ENCODE data around the gene NCAPG2.

The NCAPG2 gene

GRCh38 chr7:158727690-158728089 lies 23.1 kb upstream of the NCAPG2 start:
- peaks cover 14% of the 10 kb centered on the region; the same call in 1 of the 2 replicates for H3K36me3 ChIP-seq (ENCODE audit: insufficient read depth, low read length)
- no peak overlapping the region for H2AFZ ChIP-seq (ENCODE audit: low read length)
- H3F3A ChIP-seq (ENCODE audit: low read depth), result peaks cover 2% of the 10 kb centered on the region; the same call in 1 of the 2 replicates
- H3K4me2 ChIP-seq (ENCODE audit: low read depth, low read length, poor library complexity, severe bottlenecking), result no peak overlapping the region
- no peaks in the 10 kb centered on the region for H4K20me1 ChIP-seq (ENCODE audit: insufficient read depth, low read length, poor library complexity, severe bottlenecking)
- no peaks in the 10 kb centered on the region for H3K79me2 ChIP-seq (ENCODE audit: insufficient read depth, low read length)
- H3K9me2 ChIP-seq (replicated peaks; ENCODE audit: low read depth, low read length), result no peaks in the 10 kb centered on the region
- no peaks in the 10 kb centered on the region for H3K27me3 ChIP-seq (ENCODE audit: insufficient read depth, low read length, poor library complexity, severe bottlenecking)
- H3K4me1 ChIP-seq (ENCODE audit: insufficient read depth, low read length, poor library complexity, severe bottlenecking), result no peaks in the 10 kb centered on the region
- no peaks in the 10 kb centered on the region for H3K9me3 ChIP-seq (ENCODE audit: insufficient read depth, low read depth, low read length)
- no peak overlapping the region for H3K4me3 ChIP-seq (ENCODE audit: low read length, poor library complexity, severe bottlenecking)
- no peak for TF ChIP-seq EZH2phosphoT487 (IDR thresholded peaks at IDR 0.05; ENCODE audit: borderline replicate concordance)
- TF ChIP-seq, protein P1, sequence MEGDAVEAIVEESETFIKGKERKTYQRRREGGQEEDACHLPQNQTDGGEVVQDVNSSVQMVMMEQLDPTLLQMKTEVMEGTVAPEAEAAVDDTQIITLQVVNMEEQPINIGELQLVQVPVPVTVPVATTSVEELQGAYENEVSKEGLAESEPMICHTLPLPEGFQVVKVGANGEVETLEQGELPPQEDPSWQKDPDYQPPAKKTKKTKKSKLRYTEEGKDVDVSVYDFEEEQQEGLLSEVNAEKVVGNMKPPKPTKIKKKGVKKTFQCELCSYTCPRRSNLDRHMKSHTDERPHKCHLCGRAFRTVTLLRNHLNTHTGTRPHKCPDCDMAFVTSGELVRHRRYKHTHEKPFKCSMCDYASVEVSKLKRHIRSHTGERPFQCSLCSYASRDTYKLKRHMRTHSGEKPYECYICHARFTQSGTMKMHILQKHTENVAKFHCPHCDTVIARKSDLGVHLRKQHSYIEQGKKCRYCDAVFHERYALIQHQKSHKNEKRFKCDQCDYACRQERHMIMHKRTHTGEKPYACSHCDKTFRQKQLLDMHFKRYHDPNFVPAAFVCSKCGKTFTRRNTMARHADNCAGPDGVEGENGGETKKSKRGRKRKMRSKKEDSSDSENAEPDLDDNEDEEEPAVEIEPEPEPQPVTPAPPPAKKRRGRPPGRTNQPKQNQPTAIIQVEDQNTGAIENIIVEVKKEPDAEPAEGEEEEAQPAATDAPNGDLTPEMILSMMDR (conservative IDR thresholded peaks at IDR 0.05; ENCODE audit: low read length), result no peak
- H3K9ac ChIP-seq (ENCODE audit: low read depth, low read length, poor library complexity, severe bottlenecking), result no peak overlapping the region

DNA sequence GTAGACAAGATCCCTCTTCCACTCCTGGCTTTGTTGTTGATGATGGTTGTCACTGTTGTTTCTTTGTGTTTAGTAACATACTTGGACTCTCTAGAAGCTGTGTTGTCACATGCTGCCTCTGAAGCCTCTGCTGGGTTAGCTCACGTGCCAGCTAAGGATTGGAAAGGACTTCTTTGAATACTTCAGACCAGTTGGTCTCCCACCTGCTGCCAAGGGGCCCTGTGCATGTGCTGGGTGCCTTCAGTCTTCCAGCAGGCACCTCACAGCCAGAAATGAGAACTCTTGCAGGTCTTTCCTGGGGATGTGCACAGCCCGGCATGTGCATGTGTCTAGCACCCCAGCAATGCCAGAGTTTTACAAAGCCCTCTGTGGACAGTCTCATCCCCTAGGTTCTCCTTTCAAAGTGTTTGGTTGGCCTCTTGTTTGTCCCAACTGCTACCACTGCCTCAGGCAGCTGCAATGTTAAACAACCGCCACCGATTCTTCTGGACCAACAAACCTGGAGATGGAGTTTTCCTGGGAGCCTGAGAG lies 21.7 kb upstream of the NCAPG2 start:
- Histone ChIP-seq H3K4me1 (ENCODE audit: insufficient read depth, low read length, poor library complexity, severe bottlenecking) (no peaks in the 10 kb centered on the region), H3K4me3 (ENCODE audit: low read length, poor library complexity, severe bottlenecking) (no peak overlapping the region), H2AFZ (ENCODE audit: low read length) (no peak overlapping the region)

DNA sequence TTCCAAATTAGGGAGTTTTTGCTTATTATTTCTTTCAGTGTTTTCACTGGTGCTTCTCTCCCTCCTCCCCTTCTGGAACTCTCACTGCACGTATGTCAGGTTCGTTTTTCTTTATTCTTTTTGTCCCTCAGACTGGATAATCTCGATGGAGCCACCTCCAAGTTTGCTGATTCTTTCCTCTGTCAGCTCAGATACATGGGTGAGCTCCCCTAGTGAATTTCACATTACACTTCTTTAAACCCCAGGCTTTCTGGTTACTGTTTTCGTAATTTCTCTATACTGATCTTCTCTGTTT lies 20.8 kb upstream of the NCAPG2 start:
- peaks cover 9% of the 10 kb centered on the region; the same call in 1 of the 2 replicates for H3K36me3 ChIP-seq (ENCODE audit: insufficient read depth, low read length)
- H3K4me3 ChIP-seq (ENCODE audit: low read length, poor library complexity, severe bottlenecking), result no peak overlapping the region
- no peak overlapping the region for H3K9ac ChIP-seq (ENCODE audit: low read depth, low read length, poor library complexity, severe bottlenecking)
- H3K9me2 ChIP-seq (replicated peaks; ENCODE audit: low read depth, low read length), result no peaks in the 10 kb centered on the region
- no peak for TF ChIP-seq EZH2phosphoT487 (IDR thresholded peaks at IDR 0.05; ENCODE audit: borderline replicate concordance)
- TF ChIP-seq, protein P1 (conservative IDR thresholded peaks at IDR 0.05; ENCODE audit: low read length), result no peak
- H3K27me3 ChIP-seq (ENCODE audit: insufficient read depth, low read length, poor library complexity, severe bottlenecking), result no peaks in the 10 kb centered on the region
- no peaks in the 10 kb centered on the region for H3K4me1 ChIP-seq (ENCODE audit: insufficient read depth, low read length, poor library complexity, severe bottlenecking)
- H3K4me2 ChIP-seq (ENCODE audit: low read depth, low read length, poor library complexity, severe bottlenecking), result no peak overlapping the region
- no peaks in the 10 kb centered on the region; the same call in 1 of the 2 replicates for H3F3A ChIP-seq (ENCODE audit: low read depth)
- H2AFZ ChIP-seq (ENCODE audit: low read length), result no peak overlapping the region
- no peaks in the 10 kb centered on the region for H3K79me2 ChIP-seq (ENCODE audit: insufficient read depth, low read length)
- no peaks in the 10 kb centered on the region for H4K20me1 ChIP-seq (ENCODE audit: insufficient read depth, low read length, poor library complexity, severe bottlenecking)
- H3K9me3 ChIP-seq (ENCODE audit: insufficient read depth, low read depth, low read length), result no peaks in the 10 kb centered on the region

More for the DNA sequence above, 21.7 kb upstream of the NCAPG2 start:
- Histone ChIP-seq H3K9me3 (ENCODE audit: insufficient read depth, low read depth, low read length) (no peaks in the 10 kb centered on the region), H3K4me2 (ENCODE audit: low read depth, low read length, poor library complexity, severe bottlenecking) (no peak overlapping the region), H3K27me3 (ENCODE audit: insufficient read depth, low read length, poor library complexity, severe bottlenecking) (no peaks in the 10 kb centered on the region), H4K20me1 (ENCODE audit: insufficient read depth, low read length, poor library complexity, severe bottlenecking) (no peaks in the 10 kb centered on the region), H3K79me2 (ENCODE audit: insufficient read depth, low read length) (no peaks in the 10 kb centered on the region), H3K9me2 (replicated peaks; ENCODE audit: low read depth, low read length) (no peaks in the 10 kb centered on the region), H3F3A (ENCODE audit: low read depth) (no peaks in the 10 kb centered on the region; the same call in 1 of the 2 replicates), H3K36me3 (ENCODE audit: insufficient read depth, low read length) (peaks cover 14% of the 10 kb centered on the region; the same call in 1 of the 2 replicates), H3K9ac (ENCODE audit: low read depth, low read length, poor library complexity, severe bottlenecking) (no peak overlapping the region)
- TF ChIP-seq, protein P1 (conservative IDR thresholded peaks at IDR 0.05; ENCODE audit: low read length), result no peak
- no peak for TF ChIP-seq EZH2phosphoT487 (IDR thresholded peaks at IDR 0.05; ENCODE audit: borderline replicate concordance)

All from Loucy (cell line).